Neural cell (in vitro differentiated cells): ENCODE results near the gene B4GALNT3. TPM values are rescaled to one million over a fixed set of nuclear protein-coding genes. Genes with fewer than 3 reads are reported as not detected.

Experiments
- H2AFZ ChIP-seq: fragments of 200-600, 300-800 bp; sonication (generic), shearing (Covaris generic); 2 replicates; pipeline ENCODE4 v1.6.0; 2014; ENCODE audit warnings: low read depth, mild to moderate bottlenecking, antibody characterized with exemption, low read length, moderate library complexity
- H3F3A ChIP-seq: fragments of 200-600 bp; shearing (Covaris generic); 2 replicates; pipeline ENCODE4 v1.6.1; 2016; ENCODE audit warnings: mild to moderate bottlenecking, moderate library complexity, mixed read lengths, antibody characterized with exemption, low read length; ENCODE audit not compliant: insufficient read depth, poor library complexity, severe bottlenecking
- H3K27ac ChIP-seq: fragments of 200-600, 300-800 bp; sonication (generic), shearing (Covaris generic); 2 replicates; pipeline ENCODE4 v1.5.1; 2014; ENCODE audit warnings: mild to moderate bottlenecking, low read length, moderate library complexity
- H3K27me3 ChIP-seq: fragments of 300-800, 200-600 bp; sonication (generic), shearing (Covaris generic); 2 replicates; pipeline ENCODE4 v1.6.0; 2014; ENCODE audit warnings: mild to moderate bottlenecking, low read depth, low read length, moderate library complexity; ENCODE audit not compliant: insufficient read depth
- H3K36me3 ChIP-seq: fragments of 300-800, 200-600 bp; sonication (generic), shearing (Covaris generic); 2 replicates; pipeline ENCODE4 v1.5.1; 2014; ENCODE audit warnings: mild to moderate bottlenecking, antibody characterized with exemption, low read length, moderate library complexity; ENCODE audit not compliant: insufficient read depth
- H3K4me2 ChIP-seq: fragments of 300-800, 200-600 bp; sonication (generic), shearing (Covaris generic); 2 replicates; pipeline ENCODE4 v1.6.0; 2014; ENCODE audit warnings: mild to moderate bottlenecking, low read length
- H3K4me3 ChIP-seq: fragments of 300-800, 200-600 bp; sonication (generic), shearing (Covaris generic); 2 replicates; pipeline ENCODE4 v1.5.1; 2014; ENCODE audit warnings: mild to moderate bottlenecking, low read length, moderate library complexity
- H3K79me2 ChIP-seq: fragments of 200-600 bp; shearing (Covaris generic); replicated peaks from 2 replicates; pipeline ENCODE4 v1.6.0; 2014; ENCODE audit warnings: mild to moderate bottlenecking, low read length, moderate library complexity; ENCODE audit not compliant: insufficient read depth
- H3K9ac ChIP-seq: fragments of 300-800, 200-600 bp; sonication (generic), shearing (Covaris generic); 2 replicates; pipeline ENCODE4 v1.6.1; 2016; ENCODE audit warnings: mild to moderate bottlenecking, low read length, mixed read lengths
- H3K9me2 ChIP-seq: fragments of 200-600 bp; shearing (Covaris generic); 2 replicates; pipeline ENCODE4 v1.6.1; 2016; ENCODE audit warnings: mild to moderate bottlenecking, low read length, mixed read lengths; ENCODE audit not compliant: insufficient read depth
- H3K9me3 ChIP-seq: fragments of 200-600, 300-800 bp; sonication (generic), shearing (Covaris generic); 2 replicates; pipeline ENCODE4 v1.6.1; 2016; ENCODE audit warnings: mild to moderate bottlenecking, mixed run types, low read length, moderate library complexity, mixed read lengths
- H4K20me1 ChIP-seq: fragments of 200-600 bp; shearing (Covaris generic); 2 replicates; pipeline ENCODE4 v1.6.1; 2016; ENCODE audit warnings: mild to moderate bottlenecking, mixed run types; ENCODE audit not compliant: insufficient read depth
- CTCF ChIP-seq: fragments of 450-650 bp; IDR thresholded peaks from 2 replicates; pipeline ENCODE4 v1.5.1; 2014; ENCODE audit warnings: antibody characterized with exemption, mild to moderate bottlenecking, moderate library complexity; ENCODE audit not compliant: poor library complexity, severe bottlenecking
- EP300 ChIP-seq: fragments of 450-650 bp; conservative IDR thresholded peaks from 2 replicates; pipeline ENCODE4 v1.6.1; 2014; ENCODE audit warnings: antibody characterized with exemption, mild to moderate bottlenecking, moderate library complexity; ENCODE audit not compliant: poor library complexity, severe bottlenecking
- EZH2 ChIP-seq: fragments of 200-600, 300-800 bp; shearing (Covaris generic), sonication (generic); IDR thresholded peaks from 2 replicates; pipeline ENCODE4 v1.6.1; 2014; ENCODE audit warnings: antibody characterized with exemption, low read length, borderline replicate concordance, mild to moderate bottlenecking; ENCODE audit not compliant: insufficient read depth, poor library complexity, severe bottlenecking
- MXI1 ChIP-seq: fragments of 450-650 bp; conservative IDR thresholded peaks from 2 replicates; pipeline ENCODE4 v1.6.1; 2014; ENCODE audit warnings: antibody characterized with exemption, mild to moderate bottlenecking; ENCODE audit not compliant: poor library complexity, severe bottlenecking
- POLR2AphosphoS5 ChIP-seq: IDR thresholded peaks from 2 replicates; pipeline ENCODE4 v1.6.1; 2012
- RAD21 ChIP-seq: fragments of 450-650 bp; conservative IDR thresholded peaks from 2 replicates; pipeline ENCODE4 v1.6.1; 2014; ENCODE audit warnings: antibody characterized with exemption, mild to moderate bottlenecking, moderate library complexity
- REST ChIP-seq: IDR thresholded peaks from 2 replicates; pipeline ENCODE4 v1.6.1; 2012; ENCODE audit warnings: borderline replicate concordance
- SMC3 ChIP-seq: fragments of 450-650 bp; conservative IDR thresholded peaks from 2 replicates; pipeline ENCODE4 v1.6.1; 2014; ENCODE audit warnings: antibody characterized with exemption, mild to moderate bottlenecking, moderate library complexity; ENCODE audit not compliant: poor library complexity
- TAF1 ChIP-seq: IDR thresholded peaks from 2 replicates; pipeline ENCODE4 v1.6.1; 2012; ENCODE audit warnings: low read depth
- polyA plus RNA-seq: library from polyadenylated mRNA; depleted of rRNA; stranded (reverse); fragments of >200 nt; gene quantifications from 2 replicates; pipeline ENCODE4 v1.2.3, GENCODE V29; 2014

Gene B4GALNT3
- polyA plus RNA-seq, 1 donor from 2014 or later = 6.7 TPM

GRCh38 chr12:542395-543113 lies 82.8 kb downstream of the B4GALNT3 start:
- H4K20me1 ChIP-seq = no peaks in the 10 kb centered on the region
- no peaks in the 10 kb centered on the region for H3K79me2 ChIP-seq
- H3K9me2 ChIP-seq = no peaks in the 10 kb centered on the region
- no peaks in the 10 kb centered on the region for H3K36me3 ChIP-seq
- no peak overlapping the region for H3K27ac ChIP-seq
- H3K27me3 ChIP-seq = no peaks in the 10 kb centered on the region
- no peak overlapping the region for H3K9ac ChIP-seq
- H3K4me3 ChIP-seq = no peak overlapping the region
- no peak overlapping the region for H3K4me2 ChIP-seq
- no peaks in the 10 kb centered on the region for H3F3A ChIP-seq
- H2AFZ ChIP-seq = no peak overlapping the region
- TF ChIP-seq MXI1 (no peak), EP300 (no peak), TAF1 (no peak), SMC3 (no peak), POLR2AphosphoS5 (no peak), CTCF (no peak)
- H3K9me3 ChIP-seq = no peaks in the 10 kb centered on the region

- no peak overlapping the region for H2AFZ ChIP-seq
- H3K79me2 ChIP-seq = no peaks in the 10 kb centered on the region
- H3K27ac ChIP-seq = no peak overlapping the region
- no peaks in the 10 kb centered on the region for H4K20me1 ChIP-seq
- H3K9me3 ChIP-seq = no peaks in the 10 kb centered on the region
- no peaks in the 10 kb centered on the region for H3K36me3 ChIP-seq
- no peak overlapping the region for H3K9ac ChIP-seq
- no peaks in the 10 kb centered on the region for H3F3A ChIP-seq
- no peaks in the 10 kb centered on the region for H3K9me2 ChIP-seq
- H3K27me3 ChIP-seq = no peaks in the 10 kb centered on the region
- H3K4me3 ChIP-seq = no peak overlapping the region
- no peak overlapping the region for H3K4me2 ChIP-seq
- TF ChIP-seq POLR2AphosphoS5 (no peak), SMC3 (no peak), EP300 (no peak), EZH2 (no peak), REST (no peak), CTCF (no peak), RAD21 (no peak), MXI1 (no peak), TAF1 (no peak)
Observed at GRCh38 chr12:543114-543451, 83.3 kb downstream of the B4GALNT3 start.
